HG02571 (cell line): ENCODE data around the gene GLRX.
A peak's percentile ranks its signal among the peaks of the same experiment; 100 is the strongest.
"Not testable (repeated sequence)": the region's sequence is repeated elsewhere in the genome, so short reads cannot be mapped to it uniquely, and the experiment has no call there.

Source experiments
- ATAC-seq: cut with Tn5 transposase; IDR thresholded peaks from one replicate; pipeline ENCODE4 v1.9.1; 2021; ENCODE audit warnings: mild to moderate bottlenecking, moderate library complexity; ENCODE audit not compliant: unreplicated experiment

GLRX gene

DNA sequence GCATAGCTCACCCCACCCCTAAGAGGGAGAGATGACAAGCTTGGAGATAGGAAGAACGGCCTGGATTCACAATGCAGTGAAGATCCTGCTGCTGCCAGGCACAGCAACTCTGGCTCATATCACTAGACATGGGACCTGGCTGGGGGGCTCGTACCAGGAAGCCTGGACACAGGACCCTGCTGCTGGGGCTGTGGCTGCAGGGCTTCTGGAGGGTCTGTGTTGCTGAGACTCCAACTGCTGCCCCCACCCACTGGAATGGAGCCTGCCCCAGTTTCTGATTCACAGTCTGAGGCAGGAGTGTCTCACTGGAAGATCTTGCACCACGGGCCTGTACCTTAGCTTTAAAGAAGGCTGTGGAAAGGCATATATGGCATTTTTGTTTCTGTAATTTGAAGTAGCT lies 31.0 kb upstream of the GLRX start:
- no peak for ATAC-seq

DNA sequence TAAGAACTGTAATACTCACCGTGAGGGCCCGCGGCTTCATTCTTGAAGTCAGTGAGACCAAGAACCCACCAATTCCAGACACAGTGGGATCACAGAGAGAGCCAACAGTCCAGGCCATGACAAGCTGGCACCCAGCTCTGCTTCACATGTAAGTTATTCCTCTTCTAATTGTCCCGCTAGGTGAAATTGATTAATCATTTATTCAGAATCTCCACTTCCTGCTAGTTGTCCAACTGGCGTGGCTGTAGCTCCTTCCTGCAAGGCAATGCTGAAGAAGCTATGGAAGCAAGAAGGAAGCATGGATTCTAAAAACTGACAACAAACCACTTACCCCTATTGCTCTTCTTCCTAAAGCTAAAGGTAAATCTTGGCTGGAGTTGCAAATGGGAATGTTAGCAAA lies 30.0 kb upstream of the GLRX start:
- no peak for ATAC-seq

GRCh38 chr5:95851141-95851540 lies 28.6 kb upstream of the GLRX start:
- ATAC-seq = not testable (repeated sequence)

GRCh38 chr5:95850391-95850894 lies 27.9 kb upstream of the GLRX start:
- no peak for ATAC-seq

DNA sequence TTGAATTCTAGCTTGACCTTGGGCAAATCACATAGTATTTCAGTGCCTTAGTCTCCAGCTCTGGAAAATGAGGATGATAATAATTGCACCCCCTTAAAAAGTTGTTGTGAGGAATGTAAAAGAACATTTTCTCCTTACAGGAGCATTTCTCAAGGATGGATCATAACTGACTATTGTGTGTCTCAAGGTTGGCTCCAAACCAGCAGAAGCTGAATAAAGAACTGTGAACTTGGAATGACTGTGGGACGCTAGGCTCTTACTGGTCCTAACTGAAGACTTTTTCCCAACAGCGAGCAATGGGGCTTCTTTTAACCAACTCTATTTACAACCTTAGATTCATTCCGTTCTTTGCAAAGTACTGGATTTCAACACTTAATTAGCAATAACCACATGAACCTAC lies 26.2 kb upstream of the GLRX start:
- no peak for ATAC-seq

DNA sequence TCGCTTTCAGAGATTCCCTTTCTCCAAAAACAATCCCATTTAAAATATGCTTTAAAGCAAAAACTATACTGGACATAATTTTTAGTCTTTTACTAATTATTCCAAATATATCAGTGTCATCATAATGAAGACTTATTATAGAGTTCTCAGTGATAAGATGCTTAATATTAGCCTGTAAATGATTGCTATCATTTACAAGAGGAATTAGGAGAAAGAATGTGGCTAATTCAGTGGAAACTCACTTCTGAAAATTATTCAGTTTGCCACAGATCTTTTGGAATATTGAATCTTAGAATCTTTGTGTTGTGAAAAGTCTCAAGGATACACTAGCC lies 24.7 kb upstream of the GLRX start:
- no peak for ATAC-seq

GRCh38 chr5:95846554-95847260 lies 24.2 kb upstream of the GLRX start:
- no peak for ATAC-seq

- ATAC-seq = no peak
Observed at GRCh38 chr5:95845391-95845790, 22.9 kb upstream of the GLRX start.

GRCh38 chr5:95843733-95844223 lies 21.3 kb upstream of the GLRX start:
- ATAC-seq = no peak

- peak; percentile 92 for ATAC-seq
Observed at GRCh38 chr5:95842854-95843544, 20.5 kb upstream of the GLRX start.

GRCh38 chr5:95841914-95842812 lies 19.6 kb upstream of the GLRX start:
- ATAC-seq = no peak

DNA sequence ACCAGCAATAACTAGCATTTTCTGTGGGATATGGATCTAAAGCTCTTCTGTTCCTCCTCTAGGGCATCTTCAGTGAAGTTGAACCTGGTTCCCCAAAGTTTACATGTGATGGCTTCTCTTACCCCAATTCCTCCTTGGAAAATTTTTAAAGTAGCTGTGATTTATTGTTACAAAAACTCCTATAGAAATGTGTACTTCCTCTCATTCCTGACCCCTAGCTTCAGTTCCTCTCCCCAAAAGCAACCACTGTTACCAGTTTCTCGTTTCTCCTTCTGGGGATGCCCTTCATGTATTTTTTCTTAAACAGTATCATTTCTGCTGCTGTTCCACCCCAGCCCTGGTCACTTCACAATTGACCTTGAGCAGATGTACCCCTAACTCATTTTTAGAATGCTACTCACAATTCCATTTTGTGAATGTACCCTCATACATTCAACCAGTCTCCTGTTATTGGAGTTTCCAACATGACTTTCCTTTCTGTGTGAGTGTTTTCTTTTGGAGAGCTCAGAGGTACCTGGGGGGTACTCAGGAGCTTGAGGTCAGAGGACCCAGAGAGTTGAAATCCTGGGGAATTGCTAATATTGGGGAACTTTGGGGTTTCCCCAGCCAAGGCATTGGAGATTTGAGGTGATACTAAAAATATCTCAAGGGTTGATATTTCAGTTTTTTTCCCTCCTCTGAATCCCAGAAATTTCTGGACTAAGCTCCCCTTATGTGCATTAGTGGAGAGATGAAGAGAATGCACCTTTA lies 18.6 kb upstream of the GLRX start:
- ATAC-seq = no peak

GRCh38 chr5:95839658-95840057 lies 17.1 kb upstream of the GLRX start:
- ATAC-seq = no peak

- no peak for ATAC-seq
Observed at GRCh38 chr5:95838556-95838955, 16.0 kb upstream of the GLRX start.

- ATAC-seq = no peak
Observed at GRCh38 chr5:95838001-95838520, 15.5 kb upstream of the GLRX start.

DNA sequence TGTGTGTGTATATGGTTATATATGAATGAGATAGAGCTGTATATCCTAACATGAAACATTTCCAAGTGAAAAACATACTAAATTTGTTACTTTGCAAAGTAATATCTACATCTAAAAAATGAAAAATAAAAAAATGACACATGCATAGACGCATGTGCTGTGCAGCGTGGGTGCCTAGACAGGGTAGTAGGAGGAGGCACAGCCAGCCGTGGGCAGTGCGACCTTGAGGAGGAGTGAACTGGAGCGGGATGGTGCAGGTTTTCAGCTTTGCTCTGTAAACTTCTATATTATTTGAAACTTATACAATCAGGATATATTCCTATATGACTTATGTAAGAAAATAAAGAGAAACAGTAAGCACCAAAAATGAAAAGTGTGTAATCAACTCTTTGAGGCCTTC lies 15.0 kb upstream of the GLRX start:
- no peak for ATAC-seq

DNA sequence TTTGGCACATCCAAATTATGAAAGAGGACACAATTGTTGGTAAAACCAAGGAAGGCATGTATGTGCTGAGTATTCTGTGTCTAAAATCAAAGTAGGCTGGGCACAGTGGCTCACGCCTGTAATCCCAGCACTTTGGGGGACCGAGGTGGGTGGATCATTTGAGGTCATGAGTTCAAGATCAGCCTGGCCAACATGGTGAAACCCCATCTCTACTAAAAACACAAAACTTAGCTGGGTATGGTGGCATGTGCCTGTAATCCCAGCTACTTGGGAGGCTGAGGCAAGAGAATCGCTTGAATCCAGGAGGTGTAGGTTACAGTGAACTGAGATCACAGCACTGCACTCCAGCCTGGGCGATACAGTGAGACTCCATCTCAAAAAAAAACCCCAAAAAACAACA lies 14.4 kb upstream of the GLRX start:
- ATAC-seq = not testable (repeated sequence)

DNA sequence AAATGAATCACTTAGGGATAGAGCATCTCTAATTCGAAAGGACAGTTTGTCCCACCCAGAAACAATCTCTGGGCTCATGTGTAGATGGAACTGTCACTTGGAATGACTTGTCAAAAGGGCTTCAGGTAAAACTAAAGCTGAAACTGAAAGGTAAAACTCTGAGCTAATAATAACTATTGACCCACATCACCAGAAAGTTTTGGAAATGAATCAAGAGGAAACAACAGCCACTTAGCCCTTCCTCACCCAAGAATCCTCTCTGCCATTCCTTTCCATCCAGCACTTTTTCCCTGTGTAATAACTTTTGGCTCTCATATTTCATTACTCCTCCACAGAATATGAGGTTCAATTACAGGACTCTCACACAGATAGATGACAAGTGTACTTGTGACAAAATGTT lies 14.0 kb upstream of the GLRX start:
- ATAC-seq = no peak

- no peak for ATAC-seq
Observed at GRCh38 chr5:95835682-95836385, 13.3 kb upstream of the GLRX start.

- ATAC-seq = no peak
Observed at GRCh38 chr5:95832664-95833063, 10.1 kb upstream of the GLRX start.
